Activated CD4-positive, alpha-beta memory T cell treated with anti-CD3 and anti-CD28 coated beads, Interleukin-2, amount 10 ng/mL, durations not matched to agents 7 days and 5 days (primary cell): Measurements from ENCODE around the gene UBXN11. TPM values are rescaled to one million over a fixed set of nuclear protein-coding genes. Genes with fewer than 3 reads are reported as not detected.

Experiments
- CTCF ChIA-PET: fragments of 350-600 bp; sonication (Branson Sonifier 250); formaldehyde crosslinking; loops from one replicate; lab custom pipeline; 2021; ENCODE audit warnings: antibody characterized with exemption, inconsistent platforms; lab: Charles Lee
- POLR2A ChIA-PET: fragments of 350-600 bp; sonication (Branson Sonifier 250); formaldehyde crosslinking; loops from one replicate; lab custom pipeline; 2021; ENCODE audit warnings: antibody characterized with exemption; lab: Charles Lee
- DNase-seq: peaks from one replicate; pipeline ENCODE4 v3.0.0-alpha.2; 2020
- H3K27ac Mint-ChIP-seq: one replicate; pipeline ENCODE4 v1.8.0; 2021; ENCODE audit warnings: mild to moderate bottlenecking, mixed read lengths
- H3K27me3 Mint-ChIP-seq: one replicate; pipeline ENCODE4 v1.8.0; 2021; ENCODE audit warnings: mixed read lengths
- H3K36me3 Mint-ChIP-seq: one replicate; pipeline ENCODE4 v1.8.0; 2021; ENCODE audit warnings: low read depth, mixed read lengths
- H3K4me1 Mint-ChIP-seq: one replicate; pipeline ENCODE4 v1.8.0; 2021; ENCODE audit warnings: mixed read lengths
- H3K4me3 Mint-ChIP-seq: one replicate; pipeline ENCODE4 v1.8.0; 2021; ENCODE audit warnings: mild to moderate bottlenecking, mixed read lengths
- H3K9me3 Mint-ChIP-seq: one replicate; pipeline ENCODE4 v1.8.0; 2021; ENCODE audit warnings: mixed read lengths
- total RNA-seq, 2 experiments: library from RNA; stranded (reverse); gene quantifications; one replicate each; pipeline ENCODE4 v1.2.3, GENCODE V29; 2021

Gene UBXN11
- total RNA-seq, 2 experiments from 2014 or later: 46.9 to 49.9 TPM

DNA sequence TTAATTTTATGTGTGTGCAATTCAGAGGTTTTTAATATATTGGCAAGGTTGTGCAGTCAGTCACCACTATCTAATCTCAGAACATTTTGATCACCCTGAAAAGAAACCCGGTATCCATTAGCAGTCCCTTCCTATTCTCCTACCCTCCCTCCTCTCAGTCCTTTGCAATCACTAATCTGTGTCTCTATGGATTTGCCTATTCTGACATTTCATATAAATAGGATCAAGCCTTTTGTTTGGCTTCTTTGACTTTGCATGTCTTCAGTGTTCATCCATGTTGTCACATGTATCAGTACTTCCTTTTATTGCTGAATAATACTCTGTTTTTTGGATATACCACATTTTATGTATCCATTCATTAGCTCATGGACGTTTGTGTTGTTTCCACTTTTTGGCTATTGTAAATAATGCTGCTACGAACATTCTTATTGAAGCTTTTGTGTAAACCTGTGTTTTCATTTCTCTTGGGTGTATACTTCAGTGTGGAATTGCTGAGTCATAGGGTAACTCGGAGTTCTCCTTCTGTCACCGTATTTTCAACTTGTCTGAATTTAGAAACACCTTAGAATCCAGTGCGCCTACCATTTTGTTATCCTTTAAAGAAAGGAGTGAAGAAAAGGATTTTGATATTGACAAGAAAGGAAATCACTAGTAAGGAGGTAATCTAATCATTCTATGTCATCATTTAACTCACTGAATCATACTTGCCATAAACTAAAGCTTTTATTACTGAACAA lies 69.0 kb downstream of the UBXN11 start:
- ChIA-PET CTCF (interaction anchor here (0.6 to 1.5 kb wide), 6 partner anchors 47 to 179 kb away, joined by 3 to 8 read pairs (median 3); partner anchors contain the start of gene ZNF593), POLR2A (interaction anchor here (1.3 to 1.7 kb wide), 2 partner anchors 37 to 78 kb away, joined by 3 to 6 read pairs; no protein-coding TSS in a partner anchor)
- peaks cover 40% of the 10 kb centered on the region for H3K4me1 Mint-ChIP-seq
- peak overlapping the region; percentile 21 for H3K27ac Mint-ChIP-seq
- peaks cover 34% of the 10 kb centered on the region for H3K36me3 Mint-ChIP-seq
- DNase-seq: no peak
- H3K4me3 Mint-ChIP-seq: no peak overlapping the region
- no peaks in the 10 kb centered on the region for H3K27me3 Mint-ChIP-seq
- no peaks in the 10 kb centered on the region for H3K9me3 Mint-ChIP-seq

- Mint-ChIP-seq H3K36me3 (peaks cover 27% of the 10 kb centered on the region), H3K27me3 (no peaks in the 10 kb centered on the region), H3K4me1 (peaks cover 40% of the 10 kb centered on the region), H3K4me3 (peak overlapping the region; percentile 96), H3K27ac (peak overlapping the region; percentile 87), H3K9me3 (no peaks in the 10 kb centered on the region)
- ChIA-PET POLR2A (interaction anchor here (0.6 to 3.9 kb wide), 39 partner anchors 12 to 1002 kb away, joined by 3 to 46 read pairs (median 5); partner anchors contain the start of genes C1orf232, CNKSR1, DHDDS and PDIK1L), CTCF (interaction anchor here (0.5 to 6.0 kb wide), 87 partner anchors 8 to 566 kb away, joined by 3 to 114 read pairs (median 5); partner anchors contain the start of genes C1orf232, CATSPER4, CD52 and CNKSR1)
- DNase-seq: peak; percentile 31
Measured at GRCh38 chr1:26234644-26235370, 71.6 kb downstream of the UBXN11 start.

GRCh38 chr1:26233903-26234643 lies 72.4 kb downstream of the UBXN11 start, which contains the start of gene CEP85:
CEP85 (plus strand) TSS chr1:26234200; CDS start chr1:26239784, 5,584 bp downstream.
- peaks cover 22% of the 10 kb centered on the region for H3K36me3 Mint-ChIP-seq
- H3K9me3 Mint-ChIP-seq: no peaks in the 10 kb centered on the region
- no peaks in the 10 kb centered on the region for H3K27me3 Mint-ChIP-seq
- DNase-seq: peak; percentile 99
- peak within 1 kb of the TSS; percentile 87 for H3K27ac Mint-ChIP-seq
- H3K4me3 Mint-ChIP-seq: peak within 1 kb of the TSS; percentile 96
- POLR2A ChIA-PET: interaction anchor here (0.9 to 3.9 kb wide), 39 partner anchors 14 to 463 kb away, joined by 3 to 46 read pairs (median 5); partner anchors contain the start of genes C1orf232, CNKSR1, DHDDS and HMGN2
- CTCF ChIA-PET: interaction anchor here (0.6 to 6.0 kb wide), 83 partner anchors 8 to 565 kb away, joined by 3 to 114 read pairs (median 6); partner anchors contain the start of genes C1orf232, CATSPER4, CD52 and CNKSR1
- H3K4me1 Mint-ChIP-seq: peaks cover 40% of the 10 kb centered on the region

Other genes starting within 250 kb of the UBXN11 start
- under 1 TPM; 0.25 to 0.33 TPM for gene TRIM63, start 239.0 kb downstream of the UBXN11 start, total RNA-seq
- 10 to 100 TPM; 21.3 to 22.7 TPM for gene PDIK1L, start 194.8 kb downstream of the UBXN11 start, total RNA-seq
- gene FAM110D, start 147.6 kb downstream of the UBXN11 start, total RNA-seq: not detected
- not detected for gene C1orf232, start 137.7 kb downstream of the UBXN11 start, total RNA-seq
- 10 to 100 TPM; 20.3 to 22.9 TPM for gene ZNF593, start 136.7 kb downstream of the UBXN11 start, total RNA-seq
- gene ZNF593OS, start 134.8 kb downstream of the UBXN11 start, total RNA-seq: not detected
- gene CNKSR1, start 129.1 kb downstream of the UBXN11 start, total RNA-seq: 1 to 10 TPM; 1.8 to 5.3 TPM
- gene CATSPER4, start 116.0 kb downstream of the UBXN11 start, total RNA-seq: not detected
- 10 to 100 TPM; 35.5 to 37.7 TPM for gene CEP85, start 72.4 kb downstream of the UBXN11 start, total RNA-seq
- gene SH3BGRL3, start 26.6 kb downstream of the UBXN11 start, total RNA-seq: 100 to 1,000 TPM; 662 to 665 TPM
- 1,000 to 10,000 TPM; 1,572 to 1,591 TPM for gene CD52, start 11.3 kb upstream of the UBXN11 start, total RNA-seq
- 1 to 10 TPM; 1.9 to 4.3 TPM for gene CRYBG2, start 47.5 kb upstream of the UBXN11 start, total RNA-seq
- gene ZNF683, start 66.1 kb upstream of the UBXN11 start, total RNA-seq: under 1 TPM in 1 of 2 experiments, not detected in 1; 0.18 TPM
- gene LIN28A, start 104.2 kb upstream of the UBXN11 start, total RNA-seq: not detected
- 10 to 100 TPM; 49.7 to 52.3 TPM for gene DHDDS, start 125.7 kb upstream of the UBXN11 start, total RNA-seq
- 100 to 1,000 TPM; 853 to 877 TPM for gene HMGN2, start 165.8 kb upstream of the UBXN11 start, total RNA-seq
- 100 to 1,000 TPM; 170 to 175 TPM for gene RPS6KA1, start 223.1 kb upstream of the UBXN11 start, total RNA-seq